CD4-positive, alpha-beta T cell treated with Interleukin-12 subunit alpha and Interleukin-12 subunit beta, for 1 hour (primary cell): ENCODE data around the gene TMEM144.

Experiments
- DNase-seq: peaks from one replicate; pipeline ENCODE4 v3.0.0-alpha.2; 2020

The TMEM144 gene

GRCh38 chr4:158302076-158302866 lies 92.0 kb downstream of the TMEM144 start:
- no peak for DNase-seq

GRCh38 chr4:158304694-158305093 lies 94.4 kb downstream of the TMEM144 start:
- DNase-seq = no peak
